Erythroblast (primary cell): ENCODE results near the gene HPCAL1.

ENCODE experiments used
- GATA1 ChIP-seq: IDR thresholded peaks from 2 replicates; pipeline ENCODE4 v1.6.1; 2011; ENCODE audit warnings: low read depth, mild to moderate bottlenecking, control low read depth, low read length, moderate library complexity
- POLR2A ChIP-seq: IDR thresholded peaks from 2 replicates; pipeline ENCODE4 v1.6.1; 2011; ENCODE audit warnings: mild to moderate bottlenecking, low read length

DNA sequence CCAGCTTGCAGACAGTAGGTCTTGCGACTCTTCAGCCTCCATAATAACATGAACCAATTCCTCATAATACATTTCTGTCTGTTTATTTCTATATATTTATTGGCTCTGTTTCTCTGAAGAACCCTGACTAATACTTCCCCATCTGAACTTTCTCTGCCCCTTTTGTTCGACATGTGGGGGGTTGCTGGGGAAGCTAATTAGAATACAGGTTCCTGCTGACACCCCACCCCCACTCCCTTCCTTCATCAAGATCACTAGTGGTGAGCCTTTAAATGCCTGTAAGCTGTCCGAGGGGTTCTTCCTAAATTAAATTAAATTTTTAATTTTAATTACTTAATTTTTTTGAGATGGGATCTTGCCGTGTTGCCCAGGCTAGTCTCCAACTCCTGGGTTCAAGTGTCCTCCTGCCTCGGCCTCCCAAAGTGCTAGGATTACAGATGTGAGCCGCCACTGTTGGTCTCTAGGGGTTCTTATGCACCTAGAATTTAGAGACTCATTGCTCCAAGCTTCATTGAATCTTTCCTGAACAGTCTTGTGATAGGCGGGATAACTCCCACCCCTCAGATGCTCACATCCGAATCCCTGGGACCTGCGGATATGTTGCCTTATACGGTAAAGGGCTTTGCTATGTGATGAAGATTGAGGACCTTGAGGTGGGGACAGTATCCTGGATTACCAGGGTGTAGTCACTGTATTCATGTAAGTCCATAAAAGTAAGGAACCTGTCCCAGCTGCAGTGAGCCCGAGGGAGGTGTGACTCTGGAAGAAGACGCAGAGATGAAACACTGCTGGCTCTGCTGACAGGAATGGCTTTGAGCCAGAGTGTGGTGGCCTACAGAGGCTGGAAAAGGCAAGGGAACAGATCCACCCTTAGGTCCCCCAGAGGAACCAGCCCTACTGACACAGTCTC lies 26.2 kb downstream of the HPCAL1 start:
- TF ChIP-seq POLR2A: no peak
- no peak for TF ChIP-seq GATA1
